ENCODE measurements around the gene LSM7.
A peak's percentile ranks its signal among the peaks of the same experiment; 100 is the strongest.

DNA sequence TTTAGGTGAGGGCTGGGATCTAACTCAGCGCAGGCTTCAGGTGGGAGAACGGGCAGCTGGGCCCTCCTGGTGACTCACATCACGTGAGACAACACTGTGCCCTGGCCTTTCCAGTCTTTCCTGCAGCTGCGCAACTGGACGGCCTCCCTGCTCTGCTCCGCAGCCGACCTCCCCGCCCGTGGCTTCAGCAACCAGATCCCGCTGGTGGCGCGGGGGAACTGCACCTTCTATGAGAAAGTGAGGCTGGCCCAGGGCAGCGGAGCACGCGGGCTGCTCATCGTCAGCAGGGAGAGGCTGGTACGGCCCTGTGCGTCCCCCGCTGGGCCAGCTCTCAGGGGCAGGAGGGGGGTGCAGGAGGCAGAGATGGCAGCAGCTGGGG lies 8.9 kb upstream of the LSM7 start:
- TF ChIP-seq, protein P1, sequence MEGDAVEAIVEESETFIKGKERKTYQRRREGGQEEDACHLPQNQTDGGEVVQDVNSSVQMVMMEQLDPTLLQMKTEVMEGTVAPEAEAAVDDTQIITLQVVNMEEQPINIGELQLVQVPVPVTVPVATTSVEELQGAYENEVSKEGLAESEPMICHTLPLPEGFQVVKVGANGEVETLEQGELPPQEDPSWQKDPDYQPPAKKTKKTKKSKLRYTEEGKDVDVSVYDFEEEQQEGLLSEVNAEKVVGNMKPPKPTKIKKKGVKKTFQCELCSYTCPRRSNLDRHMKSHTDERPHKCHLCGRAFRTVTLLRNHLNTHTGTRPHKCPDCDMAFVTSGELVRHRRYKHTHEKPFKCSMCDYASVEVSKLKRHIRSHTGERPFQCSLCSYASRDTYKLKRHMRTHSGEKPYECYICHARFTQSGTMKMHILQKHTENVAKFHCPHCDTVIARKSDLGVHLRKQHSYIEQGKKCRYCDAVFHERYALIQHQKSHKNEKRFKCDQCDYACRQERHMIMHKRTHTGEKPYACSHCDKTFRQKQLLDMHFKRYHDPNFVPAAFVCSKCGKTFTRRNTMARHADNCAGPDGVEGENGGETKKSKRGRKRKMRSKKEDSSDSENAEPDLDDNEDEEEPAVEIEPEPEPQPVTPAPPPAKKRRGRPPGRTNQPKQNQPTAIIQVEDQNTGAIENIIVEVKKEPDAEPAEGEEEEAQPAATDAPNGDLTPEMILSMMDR (conservative IDR thresholded peaks at IDR 0.05; ENCODE audit: low read length): 0 out of 2 replicates have a peak, but pooled peaks have one; percentile 26
- no peak for TF ChIP-seq EZH2phosphoT487 (IDR thresholded peaks at IDR 0.05; ENCODE audit: borderline replicate concordance, low read depth, low read length)

All from OCI-LY7 (cell line).